Gastroesophageal sphincter (tissue), 4 donors: ENCODE results near the gene CILP. TPM values are rescaled to one million over a fixed set of nuclear protein-coding genes. Genes with fewer than 3 reads are reported as not detected.
A peak's percentile ranks its signal among the peaks of the same experiment; 100 is the strongest.
"Not testable (repeated sequence)": the region's sequence is repeated elsewhere in the genome, so short reads cannot be mapped to it uniquely, and the experiment has no call there.

ENCODE experiments used
- ATAC-seq: fragments of 150-250 bp; one replicate; pipeline ENCODE4 v1.9.1; 2016; ENCODE audit warnings: mild to moderate bottlenecking, moderate library complexity
- H3K27ac ChIP-seq, 4 donors: fragments of 200-600 bp; sonication (generic) in 3 of 4; 1 replicate in 3 of 4; 2 replicates in 1 of 4; pipeline ENCODE4 v1.5.1; 2016 to 2019
- H3K27me3 ChIP-seq: fragments of 200-600 bp; sonication (generic); one replicate; pipeline ENCODE4 v1.5.1; 2019
- H3K36me3 ChIP-seq, 2 donors: fragments of 200-600 bp; sonication (generic); one replicate each; pipeline ENCODE4 v1.5.1; 2019; ENCODE audit warnings: control low read depth in 1 of 2
- H3K4me1 ChIP-seq, 3 donors: fragments of 200-600 bp; sonication (generic); 1 replicate in 2 of 3; 2 replicates in 1 of 3; pipeline ENCODE4 v1.5.1; 2016 to 2019; ENCODE audit warnings: control low read depth in 2 of 3
- H3K4me3 ChIP-seq, 2 donors: fragments of 200-600 bp; sonication (generic); one replicate each; pipeline ENCODE4 v1.5.1; 2019; ENCODE audit warnings: mild to moderate bottlenecking in 1 of 2, moderate library complexity in 1 of 2
- H3K9me3 ChIP-seq, 3 donors: fragments of 200-600 bp; sonication (generic); one replicate each; pipeline ENCODE4 v1.5.1; 2017 to 2019; ENCODE audit warnings: control low read depth in 2 of 3
- EP300 ChIP-seq: sonication (generic); formaldehyde crosslinking; IDR thresholded peaks from one replicate; pipeline ENCODE4 v1.6.1; 2017; ENCODE audit warnings: antibody characterized with exemption, mild to moderate bottlenecking
- POLR2A ChIP-seq, 2 donors: fragments of 450-650 bp; IDR thresholded peaks; one replicate each; pipeline ENCODE4 v1.6.1; 2017; ENCODE audit warnings: antibody characterized with exemption in 2 of 2, mild to moderate bottlenecking in 2 of 2, moderate library complexity in 1 of 2
- POLR2AphosphoS5 ChIP-seq: sonication (generic); formaldehyde crosslinking; IDR thresholded peaks from one replicate; pipeline ENCODE4 v1.6.1; 2017; ENCODE audit warnings: antibody characterized with exemption
- WGBS, 2 donors: methylation state at CpG; one replicate each; pipeline ENCODE4 v1.1.5; 2018; ENCODE audit warnings: low coverage in 1 of 2; 5-methylcytosine and 5-hydroxymethylcytosine counted together
- total RNA-seq, 4 donors: library from RNA; depleted of rRNA; stranded (reverse); fragments of >200 nt; gene quantifications; one replicate each; pipeline ENCODE4 v1.1.0, GENCODE V29; 2016
- TF ChIP-seq, protein P1 (sequence below), 4 experiments: fragments of 200-600 bp in 2 of 4; fragments of 450-650 bp in 2 of 4; sonication (generic) in 1 of 4; IDR thresholded peaks; one replicate each; pipeline ENCODE4 v1.5.1; 2017 to 2019; ENCODE audit warnings: antibody characterized with exemption in 4 of 4, mild to moderate bottlenecking in 2 of 4, moderate library complexity in 2 of 4

CILP gene
- total RNA-seq, 4 donors from 2014 or later: 43.7 to 114 (median 74.5) TPM

DNA sequence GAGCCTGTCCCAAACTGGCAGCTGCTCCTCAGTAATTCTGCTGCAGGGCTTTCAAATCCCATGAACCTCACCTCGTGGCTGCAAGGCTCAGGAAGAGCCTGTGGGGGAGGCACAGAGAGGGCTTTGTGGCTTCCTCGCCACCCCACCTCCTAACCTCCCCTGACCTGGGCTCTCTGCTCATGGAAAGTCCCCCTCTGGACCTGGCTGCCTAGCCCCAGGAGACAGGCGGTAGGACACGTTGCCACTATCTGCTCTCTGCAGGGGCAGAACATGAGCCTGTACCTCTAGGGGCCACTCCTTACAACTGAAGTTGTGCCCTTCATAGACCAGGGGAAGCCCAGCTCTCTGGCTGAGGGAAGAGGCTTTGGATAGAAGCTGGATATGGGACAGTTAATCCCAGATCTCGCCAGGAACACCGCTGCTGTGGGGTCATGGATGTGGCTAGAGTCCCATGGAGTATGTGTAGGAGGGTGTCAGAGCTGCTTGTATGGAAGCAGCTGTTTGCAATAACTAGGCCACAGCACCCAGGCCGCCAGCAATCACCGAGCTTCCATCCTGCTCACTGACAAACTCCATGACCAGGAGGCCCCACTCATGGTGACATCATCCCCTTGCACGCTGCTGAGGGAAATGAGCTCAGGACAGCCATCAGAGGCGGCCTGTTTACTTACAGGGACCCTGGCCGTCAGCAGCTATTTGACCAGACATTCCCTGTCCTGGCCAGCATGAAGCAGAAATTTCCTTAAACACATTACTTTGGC is 34.0 kb upstream of the CILP start:
- 33% methylated on average over 6 of the region's 11 CpGs; no CpG with 5 or more reads in 1 of the 2 donors for WGBS, 2 donors
- Histone ChIP-seq H3K27ac (peak overlapping the region in 3 of 4 donors; percentile 53 to 70 (median 61)), H3K4me1 (peaks cover 0 to 35% (median 11%) of the 10 kb centered on the region in 3 donors), H3K9me3 (no peaks in the 10 kb centered on the region), H3K4me3 (no peak overlapping the region), H3K27me3 (no peaks in the 10 kb centered on the region), H3K36me3 (peaks cover 0 to 24% of the 10 kb centered on the region in 2 donors)
- TF ChIP-seq POLR2A (IDR thresholded peaks at IDR 0.05): no peak
- no peak for TF ChIP-seq EP300
- peak; percentile 36 for TF ChIP-seq POLR2AphosphoS5
- TF ChIP-seq, protein P1, sequence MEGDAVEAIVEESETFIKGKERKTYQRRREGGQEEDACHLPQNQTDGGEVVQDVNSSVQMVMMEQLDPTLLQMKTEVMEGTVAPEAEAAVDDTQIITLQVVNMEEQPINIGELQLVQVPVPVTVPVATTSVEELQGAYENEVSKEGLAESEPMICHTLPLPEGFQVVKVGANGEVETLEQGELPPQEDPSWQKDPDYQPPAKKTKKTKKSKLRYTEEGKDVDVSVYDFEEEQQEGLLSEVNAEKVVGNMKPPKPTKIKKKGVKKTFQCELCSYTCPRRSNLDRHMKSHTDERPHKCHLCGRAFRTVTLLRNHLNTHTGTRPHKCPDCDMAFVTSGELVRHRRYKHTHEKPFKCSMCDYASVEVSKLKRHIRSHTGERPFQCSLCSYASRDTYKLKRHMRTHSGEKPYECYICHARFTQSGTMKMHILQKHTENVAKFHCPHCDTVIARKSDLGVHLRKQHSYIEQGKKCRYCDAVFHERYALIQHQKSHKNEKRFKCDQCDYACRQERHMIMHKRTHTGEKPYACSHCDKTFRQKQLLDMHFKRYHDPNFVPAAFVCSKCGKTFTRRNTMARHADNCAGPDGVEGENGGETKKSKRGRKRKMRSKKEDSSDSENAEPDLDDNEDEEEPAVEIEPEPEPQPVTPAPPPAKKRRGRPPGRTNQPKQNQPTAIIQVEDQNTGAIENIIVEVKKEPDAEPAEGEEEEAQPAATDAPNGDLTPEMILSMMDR (IDR thresholded peaks at IDR 0.05): no peak
- ATAC-seq: peak; percentile 83

DNA sequence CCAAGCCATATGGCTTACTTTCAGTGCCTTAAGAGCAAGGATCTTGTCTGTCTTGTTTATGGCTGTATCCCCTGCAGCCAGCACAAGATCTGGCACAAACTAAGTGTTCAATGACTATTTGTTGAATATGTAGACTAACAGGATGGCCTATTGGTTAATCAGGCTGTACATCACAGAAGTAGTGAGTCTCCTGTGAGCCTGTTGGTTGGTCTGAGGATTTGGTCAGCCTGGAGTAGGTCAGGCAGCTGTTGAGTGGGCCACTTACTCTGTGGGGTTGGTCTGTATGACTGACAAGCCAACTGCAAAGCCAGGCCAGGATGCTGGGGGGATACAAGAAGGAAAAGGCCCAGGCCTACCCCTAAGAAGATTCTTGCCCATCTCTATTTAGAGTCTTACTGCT is 33.4 kb upstream of the CILP start:
- no peak overlapping the region for H3K4me3 ChIP-seq
- peaks cover 0 to 21% of the 10 kb centered on the region in 2 donors for H3K36me3 ChIP-seq
- no peaks in the 10 kb centered on the region for H3K27me3 ChIP-seq
- H3K27ac ChIP-seq: peak overlapping the region in 2 of 4 donors; percentile 53 to 70
- H3K4me1 ChIP-seq: peaks cover 0 to 29% (median 11%) of the 10 kb centered on the region in 3 donors
- TF ChIP-seq, protein P1 (IDR thresholded peaks at IDR 0.05): no peak
- TF ChIP-seq POLR2AphosphoS5: no peak
- no peak for TF ChIP-seq POLR2A (IDR thresholded peaks at IDR 0.05)
- no peak for TF ChIP-seq EP300
- no peaks in the 10 kb centered on the region for H3K9me3 ChIP-seq
- no peak for ATAC-seq

DNA sequence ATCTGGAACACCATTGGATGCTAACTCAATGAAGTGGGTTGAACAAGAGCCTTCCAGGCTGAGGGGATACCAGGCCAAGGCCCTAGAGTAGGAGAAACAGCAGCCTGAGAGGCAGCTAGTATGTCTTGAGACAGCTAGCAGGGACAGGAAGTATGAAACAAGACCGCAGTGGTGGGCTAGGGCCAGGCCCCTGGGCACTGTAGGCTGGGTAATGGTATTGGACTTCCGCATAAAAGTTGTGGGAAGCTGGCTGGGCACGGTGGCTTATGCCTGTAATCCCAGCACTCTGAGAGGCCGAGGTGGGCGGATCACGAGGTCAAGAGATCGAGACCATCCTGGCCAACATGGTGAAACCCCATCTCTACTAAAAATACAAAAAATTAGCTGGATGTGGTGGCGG is 25.2 kb upstream of the CILP start:
- not testable (repeated sequence) for H3K27ac ChIP-seq, H3K9me3 ChIP-seq, ATAC-seq, H3K4me1 ChIP-seq, H3K4me3 ChIP-seq, H3K27me3 ChIP-seq, H3K36me3 ChIP-seq
- 97 to 98% methylated on average over 6 to 8 of the region's 8 CpGs for WGBS, 2 donors

DNA sequence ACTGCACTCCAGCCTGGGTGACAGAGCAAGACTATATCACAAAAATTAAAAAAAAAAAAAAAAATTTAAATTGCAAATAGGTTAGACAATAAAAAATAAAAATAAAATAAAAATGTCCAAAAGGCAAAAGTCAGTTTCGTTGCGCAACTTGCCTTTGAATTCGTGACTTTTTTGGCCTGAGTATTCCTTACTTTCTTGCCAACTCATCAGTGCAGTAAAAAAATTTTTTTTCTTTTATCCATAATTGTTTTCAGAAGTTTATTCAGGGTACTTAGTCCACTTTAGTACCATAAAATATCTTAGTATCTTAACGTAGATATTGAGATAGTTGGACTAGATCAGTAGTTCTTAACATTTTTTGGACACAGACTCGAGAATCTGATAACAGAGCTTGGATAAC is 22.4 kb upstream of the CILP start:
- ATAC-seq: no peak

DNA sequence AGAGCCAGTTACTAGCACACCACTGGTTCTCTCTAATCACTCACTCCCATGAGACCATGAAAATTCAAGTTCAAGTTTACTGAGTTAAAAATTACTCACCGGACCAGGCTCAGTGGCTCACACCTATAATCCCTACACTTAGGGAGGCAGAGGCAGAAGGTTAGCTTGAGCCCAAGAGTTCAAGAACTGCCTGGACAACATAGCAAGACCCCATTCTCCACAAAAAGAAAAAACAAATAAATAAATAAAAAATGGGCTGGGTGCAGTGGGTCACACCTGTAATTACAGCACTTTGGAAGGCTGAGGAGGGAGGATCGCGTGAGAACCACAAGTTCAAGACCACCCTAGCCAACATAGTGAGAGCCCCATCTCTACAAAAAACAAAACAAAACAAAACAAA is 21.2 kb upstream of the CILP start:
- TF ChIP-seq EP300 (no peak), POLR2AphosphoS5 (no peak), POLR2A (IDR thresholded peaks at IDR 0.05) (no peak)
- TF ChIP-seq, protein P1 (IDR thresholded peaks at IDR 0.05): no peak
- H3K27me3 ChIP-seq: no peaks in the 10 kb centered on the region
- no peaks in the 10 kb centered on the region for H3K9me3 ChIP-seq
- no peak overlapping the region for H3K4me3 ChIP-seq
- WGBS, 2 donors: 82 to 86% methylated on average over 1 to 3 of the region's 3 CpGs
- ATAC-seq: no peak
- no peaks in the 10 kb centered on the region for H3K36me3 ChIP-seq
- H3K27ac ChIP-seq: no peak overlapping the region
- no peaks in the 10 kb centered on the region for H3K4me1 ChIP-seq

More for the DNA sequence above, 22.4 kb upstream of the CILP start:
- TF ChIP-seq, protein P1 (IDR thresholded peaks at IDR 0.05): no peak
- TF ChIP-seq EP300: no peak
- TF ChIP-seq POLR2A (IDR thresholded peaks at IDR 0.05): no peak
- no peak for TF ChIP-seq POLR2AphosphoS5
- H3K27ac ChIP-seq: no peak overlapping the region
- no peaks in the 10 kb centered on the region for H3K4me1 ChIP-seq
- no peaks in the 10 kb centered on the region for H3K9me3 ChIP-seq
- H3K36me3 ChIP-seq: no peaks in the 10 kb centered on the region
- WGBS, 2 donors: 56 to 78% methylated on average over 4 to 5 of the region's 5 CpGs
- no peak overlapping the region for H3K4me3 ChIP-seq
- H3K27me3 ChIP-seq: no peaks in the 10 kb centered on the region
